ENCODE measurements around the gene KCNMA1. TPM values are rescaled to one million over a fixed set of nuclear protein-coding genes. Genes with fewer than 3 reads are reported as not detected.

Gene KCNMA1
- total RNA-seq, 4 donors from 2014 or later = 4.6 to 10.5 (median 7.8) TPM

DNA sequence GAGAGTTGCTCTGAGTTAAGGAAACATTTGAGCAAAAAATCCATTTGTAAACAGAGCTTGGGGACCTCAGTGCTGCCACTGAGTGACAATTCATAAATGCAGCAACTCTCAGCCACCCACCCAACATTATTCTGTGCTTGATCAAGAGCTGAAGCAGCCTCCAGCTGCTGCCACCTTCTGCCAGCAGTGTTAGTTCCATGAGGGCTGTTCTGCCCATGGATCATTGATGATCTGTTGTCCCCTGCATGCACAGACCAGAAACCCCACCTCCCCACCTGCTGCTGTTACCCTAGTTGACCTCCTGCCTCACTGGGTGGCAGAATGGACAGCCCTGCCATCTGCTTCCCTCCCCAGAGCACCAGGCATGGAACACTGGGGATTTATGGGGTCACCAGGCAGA lies 305.4 kb downstream of the KCNMA1 start:
- Histone ChIP-seq H3K27ac (no peak overlapping the region), H3K27me3 (no peaks in the 10 kb centered on the region), H3K9me3 (no peaks in the 10 kb centered on the region), H3K36me3 (no peaks in the 10 kb centered on the region), H3K4me1 (no peaks in the 10 kb centered on the region), H3K4me3 (no peak overlapping the region)
- DNase-seq (ENCODE audit: low spot score in 2 of 2) = no peak
- TF ChIP-seq POLR2A (IDR thresholded peaks at IDR 0.05) (no peak), POLR2AphosphoS5 (IDR thresholded peaks at IDR 0.05) (no peak)

DNA sequence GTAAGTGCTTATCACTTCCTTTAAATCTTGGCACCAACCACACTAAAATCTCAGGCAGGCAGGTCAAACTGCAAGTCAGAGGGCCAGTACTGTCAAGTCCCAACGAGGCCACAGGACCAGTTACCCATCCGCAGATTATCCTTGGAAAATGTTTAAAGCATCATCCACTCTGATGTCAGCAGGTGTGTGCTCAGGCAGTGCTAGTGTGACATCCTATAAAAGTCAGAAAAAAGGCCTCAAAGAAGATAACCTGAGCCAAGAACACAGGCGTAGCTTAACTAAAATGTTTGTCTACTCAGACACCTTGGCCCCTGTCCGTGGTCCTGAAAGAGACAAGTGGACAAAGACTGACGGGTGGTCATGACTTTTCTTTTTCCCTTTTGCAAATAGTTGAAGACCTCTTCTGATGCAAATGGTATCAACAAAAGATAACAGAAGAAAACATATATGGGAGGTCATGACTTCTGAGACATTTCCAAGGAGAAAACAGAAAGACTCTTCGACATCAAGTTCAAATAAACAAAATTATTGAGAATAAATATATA lies 309.3 kb downstream of the KCNMA1 start:
- no peak overlapping the region for H3K27ac ChIP-seq
- no peak for DNase-seq (ENCODE audit: low spot score in 2 of 2)
- WGBS = 49% methylated on average over 6 of the region's 6 CpGs

DNA sequence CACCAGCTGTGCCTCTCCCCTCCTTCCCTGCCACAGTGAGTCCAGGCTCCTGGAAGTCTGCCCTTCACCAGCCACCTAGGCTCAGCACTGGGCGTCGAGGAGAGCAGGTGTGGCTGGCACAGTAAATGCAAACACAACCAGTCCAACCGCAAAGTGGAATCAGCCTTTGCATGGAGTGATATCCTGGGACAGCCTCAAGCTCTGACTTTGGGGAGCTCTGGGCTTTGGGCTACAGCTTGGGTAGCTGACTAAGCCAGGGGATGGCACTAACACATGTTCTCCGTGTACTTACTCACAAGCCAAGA lies 312.4 kb downstream of the KCNMA1 start:
- no peak for DNase-seq (ENCODE audit: low spot score in 2 of 2)
- Histone ChIP-seq H3K36me3 (no peaks in the 10 kb centered on the region), H3K27me3 (peaks cover 16% of the 10 kb centered on the region), H3K4me1 (no peaks in the 10 kb centered on the region), H3K27ac (no peak overlapping the region), H3K4me3 (no peak overlapping the region), H3K9me3 (no peaks in the 10 kb centered on the region)
- WGBS = 73% methylated on average over 3 of the region's 4 CpGs
- TF ChIP-seq EP300 (IDR thresholded peaks at IDR 0.05) (no peak), POLR2AphosphoS5 (IDR thresholded peaks at IDR 0.05) (no peak), POLR2A (IDR thresholded peaks at IDR 0.05) (no peak)
- TF ChIP-seq, protein P1, sequence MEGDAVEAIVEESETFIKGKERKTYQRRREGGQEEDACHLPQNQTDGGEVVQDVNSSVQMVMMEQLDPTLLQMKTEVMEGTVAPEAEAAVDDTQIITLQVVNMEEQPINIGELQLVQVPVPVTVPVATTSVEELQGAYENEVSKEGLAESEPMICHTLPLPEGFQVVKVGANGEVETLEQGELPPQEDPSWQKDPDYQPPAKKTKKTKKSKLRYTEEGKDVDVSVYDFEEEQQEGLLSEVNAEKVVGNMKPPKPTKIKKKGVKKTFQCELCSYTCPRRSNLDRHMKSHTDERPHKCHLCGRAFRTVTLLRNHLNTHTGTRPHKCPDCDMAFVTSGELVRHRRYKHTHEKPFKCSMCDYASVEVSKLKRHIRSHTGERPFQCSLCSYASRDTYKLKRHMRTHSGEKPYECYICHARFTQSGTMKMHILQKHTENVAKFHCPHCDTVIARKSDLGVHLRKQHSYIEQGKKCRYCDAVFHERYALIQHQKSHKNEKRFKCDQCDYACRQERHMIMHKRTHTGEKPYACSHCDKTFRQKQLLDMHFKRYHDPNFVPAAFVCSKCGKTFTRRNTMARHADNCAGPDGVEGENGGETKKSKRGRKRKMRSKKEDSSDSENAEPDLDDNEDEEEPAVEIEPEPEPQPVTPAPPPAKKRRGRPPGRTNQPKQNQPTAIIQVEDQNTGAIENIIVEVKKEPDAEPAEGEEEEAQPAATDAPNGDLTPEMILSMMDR (IDR thresholded peaks at IDR 0.05) = no peak

More for the DNA sequence above, 309.3 kb downstream of the KCNMA1 start:
- H3K4me3 ChIP-seq = no peak overlapping the region
- H3K9me3 ChIP-seq = no peaks in the 10 kb centered on the region
- peaks cover 9% of the 10 kb centered on the region for H3K27me3 ChIP-seq
- H3K36me3 ChIP-seq = no peaks in the 10 kb centered on the region
- H3K4me1 ChIP-seq = no peaks in the 10 kb centered on the region
- TF ChIP-seq, protein P1 (IDR thresholded peaks at IDR 0.05) = no peak

DNA sequence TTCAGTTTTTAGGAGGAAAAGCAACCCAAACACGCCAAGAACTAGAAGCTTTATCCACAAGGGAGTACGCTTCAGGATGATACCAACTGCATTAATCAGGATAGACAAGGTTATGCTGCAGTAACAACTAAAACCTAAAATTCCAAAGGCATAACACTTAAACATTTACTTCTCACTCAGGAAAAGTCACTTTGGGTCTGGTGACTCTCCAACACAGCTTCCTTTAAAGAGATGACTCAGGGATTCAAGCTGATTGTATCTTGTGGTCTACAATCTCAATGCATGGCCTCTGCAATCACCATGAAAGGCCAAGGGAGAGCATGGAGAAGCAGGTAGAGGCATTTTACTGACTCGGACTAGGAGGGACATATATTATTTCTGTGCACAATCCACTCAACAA lies 315.8 kb downstream of the KCNMA1 start:
- Histone ChIP-seq H3K9me3 (no peaks in the 10 kb centered on the region), H3K27ac (no peak overlapping the region), H3K27me3 (peaks cover 16% of the 10 kb centered on the region), H3K4me3 (no peak overlapping the region), H3K36me3 (no peaks in the 10 kb centered on the region), H3K4me1 (no peaks in the 10 kb centered on the region)
- WGBS = 84% methylated on average over 3 of the region's 3 CpGs
- no peak for TF ChIP-seq POLR2AphosphoS5 (IDR thresholded peaks at IDR 0.05)
- TF ChIP-seq EP300 (IDR thresholded peaks at IDR 0.05) = no peak
- no peak for TF ChIP-seq POLR2A (IDR thresholded peaks at IDR 0.05)
- TF ChIP-seq, protein P1 (IDR thresholded peaks at IDR 0.05) = no peak
- no peak for DNase-seq (ENCODE audit: low spot score in 2 of 2)

DNA sequence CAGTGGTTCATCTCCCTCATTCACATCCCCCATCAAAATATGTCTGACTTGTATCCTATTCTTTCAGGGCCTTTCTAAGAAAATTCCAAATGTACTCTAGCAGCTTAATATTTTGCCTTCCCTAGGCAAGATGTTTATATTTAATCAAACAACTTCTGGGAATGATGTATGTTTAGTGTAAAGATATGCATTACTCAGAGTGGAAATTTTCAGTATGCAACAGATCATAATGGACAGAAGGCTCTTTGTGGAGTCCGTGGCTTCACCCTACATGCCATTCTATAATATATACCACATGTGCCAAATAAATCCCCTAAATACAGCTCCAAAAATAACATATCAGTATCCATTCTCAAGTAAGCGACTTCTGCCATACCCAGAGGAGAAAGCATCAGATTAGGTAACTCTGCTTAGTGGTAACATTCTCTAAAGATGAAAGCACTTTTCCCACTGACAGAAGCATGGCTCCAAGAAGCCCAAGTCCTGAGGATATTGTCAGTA lies 316.6 kb downstream of the KCNMA1 start:
- no peak for DNase-seq (ENCODE audit: low spot score in 2 of 2)
- TF ChIP-seq POLR2A (IDR thresholded peaks at IDR 0.05) (no peak), POLR2AphosphoS5 (IDR thresholded peaks at IDR 0.05) (no peak), EP300 (IDR thresholded peaks at IDR 0.05) (no peak)
- TF ChIP-seq, protein P1 (IDR thresholded peaks at IDR 0.05) = no peak
- Histone ChIP-seq H3K27me3 (peaks cover 17% of the 10 kb centered on the region), H3K36me3 (no peaks in the 10 kb centered on the region), H3K4me3 (no peak overlapping the region), H3K4me1 (no peaks in the 10 kb centered on the region), H3K9me3 (no peaks in the 10 kb centered on the region), H3K27ac (no peak overlapping the region)
- WGBS = 41% methylated on average over 2 of the region's 2 CpGs

DNA sequence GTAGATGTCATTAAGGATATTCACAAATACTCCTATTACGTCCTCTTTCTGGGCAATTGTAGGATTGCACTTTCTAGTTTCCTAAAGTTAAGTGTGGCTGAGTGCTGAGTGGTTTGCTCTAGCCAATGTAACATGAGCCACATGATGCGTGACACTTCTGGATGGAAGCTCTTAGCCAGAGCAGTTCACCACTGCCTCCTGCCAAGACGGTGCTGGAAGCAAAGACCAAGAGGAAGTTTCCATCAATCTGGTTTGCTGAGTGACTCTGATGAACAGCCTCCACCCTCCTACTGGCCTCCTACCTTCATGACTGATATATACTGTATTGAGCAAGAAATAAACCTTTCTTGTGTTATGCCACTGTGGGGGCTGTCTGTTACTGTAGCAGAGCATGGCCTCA lies 318.1 kb downstream of the KCNMA1 start:
- no peaks in the 10 kb centered on the region for H3K4me1 ChIP-seq
- H3K36me3 ChIP-seq = no peaks in the 10 kb centered on the region
- H3K27ac ChIP-seq = no peak overlapping the region
- peaks cover 13% of the 10 kb centered on the region for H3K27me3 ChIP-seq
- no peak for TF ChIP-seq EP300 (IDR thresholded peaks at IDR 0.05)
- no peak for TF ChIP-seq POLR2AphosphoS5 (IDR thresholded peaks at IDR 0.05)
- no peak for TF ChIP-seq POLR2A (IDR thresholded peaks at IDR 0.05)
- TF ChIP-seq, protein P1 (IDR thresholded peaks at IDR 0.05) = no peak
- H3K4me3 ChIP-seq = no peak overlapping the region
- WGBS = 97% methylated on average over 2 of the region's 3 CpGs
- no peaks in the 10 kb centered on the region for H3K9me3 ChIP-seq
- DNase-seq (ENCODE audit: low spot score in 2 of 2) = no peak
